ENCODE data around the gene TMPRSS11D. TPM values are rescaled to one million over a fixed set of nuclear protein-coding genes. Genes with fewer than 3 reads are reported as not detected.

TMPRSS11D gene
- total RNA-seq, 2 experiments from 2014 or later = not detected

- no peak for DNase-seq
- H3K36me3 Mint-ChIP-seq (ENCODE audit: low read depth) = no peaks in the 10 kb centered on the region
- H3K4me1 Mint-ChIP-seq = no peaks in the 10 kb centered on the region
- H3K27ac Mint-ChIP-seq = no peak overlapping the region
- ChIA-PET POLR2A (no interaction called here), CTCF (no interaction called here)
- no peak overlapping the region for H3K4me3 Mint-ChIP-seq
- no peaks in the 10 kb centered on the region for H3K27me3 Mint-ChIP-seq
- no peaks in the 10 kb centered on the region for H3K9me3 Mint-ChIP-seq
Observed at GRCh38 chr4:67787311-67787710, 96.5 kb downstream of the TMPRSS11D start.

GRCh38 chr4:67785528-67785927 lies 98.3 kb downstream of the TMPRSS11D start:
- POLR2A ChIA-PET = no interaction called here
- H3K4me1 Mint-ChIP-seq = no peaks in the 10 kb centered on the region
- DNase-seq = no peak
- CTCF ChIA-PET = no interaction called here
- H3K36me3 Mint-ChIP-seq (ENCODE audit: low read depth) = no peaks in the 10 kb centered on the region
- H3K9me3 Mint-ChIP-seq = no peaks in the 10 kb centered on the region
- H3K27me3 Mint-ChIP-seq = no peaks in the 10 kb centered on the region
- no peak overlapping the region for H3K4me3 Mint-ChIP-seq
- no peak overlapping the region for H3K27ac Mint-ChIP-seq

DNA sequence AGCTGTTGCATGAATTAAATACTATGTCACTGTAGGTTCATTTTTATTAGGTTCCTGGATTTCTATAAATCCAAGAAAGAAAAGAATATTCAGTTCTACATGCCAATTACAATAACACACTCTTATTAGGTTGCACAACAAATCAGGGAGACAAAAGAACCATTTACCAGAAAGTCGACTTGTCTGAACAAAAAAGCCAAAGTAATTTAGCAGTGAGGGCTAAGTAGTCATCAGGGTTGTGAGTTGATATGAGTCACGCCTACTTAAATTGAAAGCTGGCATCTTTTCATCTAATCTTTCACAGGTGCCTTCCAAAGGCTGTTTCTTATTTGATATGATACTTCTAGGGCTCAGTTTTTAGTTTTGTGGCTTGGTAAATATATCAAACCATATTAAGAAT lies 104.2 kb downstream of the TMPRSS11D start:
- CTCF ChIA-PET = interaction anchor here (0.7 kb wide), 1 partner anchor 31 kb away, joined by 3 read pairs; no protein-coding TSS in a partner anchor
- H3K27ac Mint-ChIP-seq = no peak overlapping the region
- no peaks in the 10 kb centered on the region for H3K36me3 Mint-ChIP-seq (ENCODE audit: low read depth)
- no peaks in the 10 kb centered on the region for H3K9me3 Mint-ChIP-seq
- no peaks in the 10 kb centered on the region for H3K27me3 Mint-ChIP-seq
- no peak overlapping the region for H3K4me3 Mint-ChIP-seq
- no peak for DNase-seq
- peaks cover 4% of the 10 kb centered on the region for H3K4me1 Mint-ChIP-seq
- POLR2A ChIA-PET = no interaction called here

- H3K27me3 Mint-ChIP-seq = no peaks in the 10 kb centered on the region
- ChIA-PET POLR2A (no interaction called here), CTCF (no interaction called here)
- DNase-seq = no peak
- no peaks in the 10 kb centered on the region for H3K36me3 Mint-ChIP-seq (ENCODE audit: low read depth)
- no peaks in the 10 kb centered on the region for H3K9me3 Mint-ChIP-seq
- H3K27ac Mint-ChIP-seq = no peak overlapping the region
- H3K4me1 Mint-ChIP-seq = peaks cover 4% of the 10 kb centered on the region
- no peak overlapping the region for H3K4me3 Mint-ChIP-seq
Observed at GRCh38 chr4:67776746-67777145, 107.1 kb downstream of the TMPRSS11D start.

Other genes starting within 250 kb of the TMPRSS11D start
- gene UBA6, start 182.8 kb downstream of the TMPRSS11D start, total RNA-seq = 100 to 1,000 TPM; 116 to 117 TPM
- gene GNRHR, start 129.6 kb downstream of the TMPRSS11D start, total RNA-seq = not detected
- gene TMPRSS11A, start 79.5 kb upstream of the TMPRSS11D start, total RNA-seq = not detected
- not detected for gene TMPRSS11F, start 245.9 kb upstream of the TMPRSS11D start, total RNA-seq